GM19395 (cell line): ENCODE results near the gene ADGRL1.
"Not testable (repeated sequence)": the region's sequence is repeated elsewhere in the genome, so short reads cannot be mapped to it uniquely, and the experiment has no call there.

Source experiments
- ATAC-seq: cut with Tn5 transposase; IDR thresholded peaks from one replicate; pipeline ENCODE4 v1.9.1; 2021; ENCODE audit warnings: mild to moderate bottlenecking, moderate library complexity; ENCODE audit not compliant: unreplicated experiment

Gene ADGRL1

GRCh38 chr19:14164724-14165493 lies 41.1 kb downstream of the ADGRL1 start:
- ATAC-seq = no peak

DNA sequence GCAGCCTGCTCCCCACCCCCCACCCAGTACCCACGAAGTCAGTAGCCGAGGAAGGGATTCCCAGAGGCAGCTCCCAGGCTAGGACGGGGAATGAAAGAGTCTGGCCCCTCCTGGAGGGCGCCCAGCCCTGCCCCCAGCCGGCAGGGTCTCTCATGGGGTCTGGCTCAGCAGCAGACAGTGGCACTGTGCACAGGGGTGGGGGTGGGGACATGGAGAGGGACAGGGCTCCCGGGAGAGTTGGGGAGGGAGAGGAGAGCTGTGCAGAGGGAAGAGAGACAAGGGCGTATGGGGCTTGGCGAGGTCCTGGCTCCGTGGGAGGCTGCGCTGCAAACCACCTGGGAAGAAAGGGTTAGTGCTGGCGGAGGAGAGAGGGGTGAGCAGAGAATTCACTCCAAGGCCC lies 41.9 kb downstream of the ADGRL1 start:
- no peak for ATAC-seq

GRCh38 chr19:14162871-14163297 lies 43.1 kb downstream of the ADGRL1 start:
- ATAC-seq = no peak

GRCh38 chr19:14161305-14161704 lies 44.7 kb downstream of the ADGRL1 start:
- ATAC-seq = no peak

- no peak for ATAC-seq
Measured at GRCh38 chr19:14160017-14160703, 45.8 kb downstream of the ADGRL1 start.

DNA sequence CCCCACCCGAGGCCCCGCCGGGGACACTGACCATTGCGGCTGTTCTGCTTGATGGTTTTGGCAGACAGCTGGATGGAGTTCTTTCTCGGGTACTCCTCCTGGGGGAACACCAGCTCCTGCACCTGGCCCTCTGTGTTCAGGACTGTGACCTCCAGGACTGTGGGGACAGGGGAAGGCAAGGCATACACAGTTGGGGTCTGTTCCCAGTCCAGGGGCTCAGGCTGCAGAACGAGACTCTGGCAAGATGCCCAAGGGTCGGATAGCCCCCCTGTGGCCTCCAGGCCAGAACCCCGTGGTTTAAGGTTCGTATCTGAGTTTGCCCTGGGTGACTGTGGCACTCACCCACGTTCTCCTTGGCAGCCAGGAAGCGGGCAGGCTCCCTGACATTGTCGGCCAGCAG lies 46.9 kb downstream of the ADGRL1 start:
- no peak for ATAC-seq

DNA sequence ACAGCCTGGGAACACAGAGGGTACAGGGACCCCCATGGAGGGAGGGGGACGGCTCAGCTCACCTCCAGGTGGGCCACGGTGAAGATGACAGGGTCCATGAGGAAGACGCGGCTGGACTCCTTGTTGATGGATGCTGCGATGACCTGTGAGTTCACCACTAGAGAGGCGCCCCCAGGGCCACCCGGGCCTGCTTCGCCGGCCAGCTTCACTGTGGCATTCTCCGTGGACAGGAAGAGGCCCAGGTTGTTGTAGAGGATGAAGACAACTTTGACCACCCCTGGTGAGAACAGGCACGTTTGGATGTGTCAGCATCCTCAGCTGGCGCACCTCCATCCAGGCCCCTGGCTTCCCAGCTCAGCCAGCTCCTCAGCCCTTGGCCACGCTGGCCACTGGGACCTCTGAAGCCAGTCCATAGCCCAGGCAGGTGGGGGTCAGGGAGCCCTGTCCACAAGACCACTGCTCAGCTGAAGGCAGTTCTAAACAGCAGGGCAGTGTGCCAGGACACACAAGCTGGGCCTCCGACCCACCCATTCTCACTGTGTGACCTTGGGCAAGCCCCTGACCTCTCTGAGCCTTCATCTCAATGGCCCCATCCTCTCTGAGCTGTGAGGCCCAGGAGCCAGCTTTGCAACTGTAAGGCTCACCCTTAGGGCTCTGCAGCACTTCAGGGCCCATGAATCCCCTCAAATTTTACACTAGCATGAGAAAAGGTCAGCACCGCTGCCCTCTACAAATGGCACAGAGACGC lies 47.5 kb downstream of the ADGRL1 start:
- no peak for ATAC-seq

DNA sequence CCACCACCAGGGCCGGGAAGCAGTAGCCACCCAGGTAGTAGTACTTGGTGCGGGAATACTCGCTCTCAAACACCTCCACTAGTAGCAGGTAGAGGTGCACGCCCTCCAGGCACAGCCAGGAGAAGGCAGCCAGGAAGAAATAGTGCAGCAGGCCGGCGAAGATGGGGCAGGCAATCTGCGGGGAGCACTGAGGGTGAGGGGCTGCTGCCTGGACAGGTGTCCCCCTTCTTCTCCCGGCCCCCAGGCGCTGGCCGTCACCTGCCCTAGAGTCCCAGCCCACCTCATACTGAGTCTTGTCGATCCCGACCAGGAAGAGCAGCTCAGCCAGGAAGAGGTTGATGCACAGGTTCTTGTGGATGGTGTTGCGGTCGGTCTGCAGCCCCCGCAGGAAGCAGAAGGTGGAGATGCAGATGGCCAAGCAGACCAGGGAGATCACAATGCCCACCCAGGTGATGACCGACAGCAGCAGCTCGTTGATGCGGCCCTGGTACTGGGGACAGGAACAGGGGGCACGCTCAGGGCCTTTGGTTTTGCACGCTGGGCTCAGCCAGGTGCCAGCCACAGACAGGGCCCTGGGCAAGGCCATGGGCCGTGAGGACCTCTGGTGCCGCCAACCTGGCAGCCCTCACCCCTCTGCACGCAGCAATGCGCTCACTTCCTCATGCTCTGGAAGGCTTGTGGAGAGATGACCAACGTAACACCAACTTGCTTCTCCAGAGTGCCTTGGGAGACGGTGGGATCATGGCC lies 48.8 kb downstream of the ADGRL1 start:
- ATAC-seq = no peak

GRCh38 chr19:14156122-14156521 lies 49.8 kb downstream of the ADGRL1 start:
- no peak for ATAC-seq

- no peak for ATAC-seq
Measured at GRCh38 chr19:14155371-14155770, 50.6 kb downstream of the ADGRL1 start.

DNA sequence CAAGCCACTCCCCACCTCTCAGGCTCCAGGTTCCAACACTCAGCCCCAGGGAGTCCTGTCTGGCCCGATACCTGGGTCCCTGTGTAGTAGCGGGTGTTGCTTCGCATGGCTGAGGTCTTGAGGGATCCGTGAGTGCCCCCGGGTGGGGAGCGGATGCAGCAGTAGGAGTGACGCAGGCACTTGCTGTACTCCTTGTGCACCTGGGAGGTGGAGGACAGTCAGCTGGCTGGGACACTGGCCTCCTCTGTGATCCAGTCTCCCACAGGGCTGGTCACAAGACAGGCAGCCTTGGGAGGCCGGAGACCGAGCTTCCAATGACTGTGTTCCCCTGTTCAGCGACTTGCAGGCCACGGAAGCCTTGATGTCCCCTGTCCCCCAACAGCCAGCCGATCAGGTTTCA lies 53.3 kb downstream of the ADGRL1 start:
- ATAC-seq = no peak

DNA sequence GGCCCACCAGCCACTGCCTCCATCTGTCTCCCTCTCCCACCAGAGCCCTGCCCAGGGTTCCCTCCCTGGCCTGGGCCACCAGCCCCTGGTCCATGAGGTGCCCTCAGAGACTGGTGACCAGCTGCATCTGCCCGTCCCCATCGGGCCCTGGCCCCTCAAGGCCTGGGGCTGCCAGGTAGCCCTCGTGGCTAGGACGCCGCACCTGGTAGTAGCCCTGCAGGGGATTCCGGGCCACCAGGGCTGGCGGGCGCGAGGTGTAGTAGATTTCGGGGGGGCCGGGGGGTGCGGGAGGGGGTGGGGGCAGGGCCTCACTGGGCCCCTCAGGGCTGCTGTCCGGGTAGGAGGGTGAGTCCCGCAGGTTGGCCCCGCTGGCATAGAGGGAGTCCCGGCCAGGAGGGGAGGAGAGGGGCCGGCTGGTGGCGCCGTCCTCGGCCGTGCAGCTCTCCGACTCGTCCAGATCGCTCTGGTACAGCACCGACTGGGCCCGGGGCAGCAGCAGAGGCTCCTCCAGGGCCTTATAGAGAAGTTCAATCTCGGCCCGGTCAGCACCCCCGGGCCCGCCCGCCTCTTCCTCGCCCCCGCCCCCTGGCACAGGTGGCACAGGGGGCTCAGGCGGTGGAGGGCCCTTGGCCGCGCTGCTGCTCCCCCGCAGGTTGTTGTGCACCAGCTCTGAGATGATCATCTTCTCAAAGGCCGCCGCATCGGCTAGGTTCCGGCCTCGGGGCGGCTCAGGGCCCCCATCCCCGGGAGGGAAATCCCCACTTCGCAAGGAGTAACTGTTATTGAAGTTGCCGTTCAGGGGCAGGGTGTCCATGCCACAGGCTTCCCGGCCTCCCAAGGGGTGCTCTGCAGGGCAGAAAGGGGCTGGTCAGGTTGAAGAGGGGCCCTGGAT lies 55.0 kb downstream of the ADGRL1 start:
- no peak for ATAC-seq

DNA sequence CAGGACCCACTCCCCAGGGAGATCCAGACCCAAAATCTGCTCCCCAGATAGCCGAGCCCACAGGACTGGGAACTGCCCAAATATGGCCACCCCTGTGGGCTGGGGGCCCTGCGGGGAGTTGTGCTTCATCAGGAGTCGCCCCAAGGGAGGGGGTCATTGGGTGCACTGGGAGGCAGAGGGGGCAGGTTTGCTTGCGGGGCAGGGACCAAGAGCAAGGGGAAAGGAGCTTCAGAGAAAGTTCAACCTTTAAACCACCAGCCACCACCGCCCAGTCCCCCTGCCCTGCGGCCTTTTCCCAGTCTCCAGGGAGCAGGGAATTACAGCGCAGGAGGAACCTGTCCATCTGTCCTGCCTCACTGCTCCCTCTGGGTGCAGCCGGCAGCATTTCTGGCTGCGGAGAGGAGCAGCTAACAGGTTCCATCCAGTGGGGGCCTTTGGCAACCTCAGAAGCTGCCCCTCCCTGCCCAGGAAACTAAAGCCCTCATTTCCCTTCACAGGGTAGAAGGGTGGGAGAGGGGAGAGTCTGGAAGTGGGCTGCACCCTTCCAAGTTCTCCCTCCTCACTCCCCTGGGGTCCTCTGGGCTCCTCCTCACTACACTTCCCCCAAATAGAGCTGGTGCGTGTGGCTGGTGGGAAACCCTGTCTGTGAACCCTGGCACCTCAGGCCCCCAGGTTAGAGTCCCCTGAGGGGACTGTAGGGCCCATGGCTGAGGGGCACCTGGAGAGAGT lies 55.8 kb downstream of the ADGRL1 start:
- no peak for ATAC-seq

- ATAC-seq = no peak
Measured at GRCh38 chr19:14149509-14149994, 56.4 kb downstream of the ADGRL1 start.

DNA sequence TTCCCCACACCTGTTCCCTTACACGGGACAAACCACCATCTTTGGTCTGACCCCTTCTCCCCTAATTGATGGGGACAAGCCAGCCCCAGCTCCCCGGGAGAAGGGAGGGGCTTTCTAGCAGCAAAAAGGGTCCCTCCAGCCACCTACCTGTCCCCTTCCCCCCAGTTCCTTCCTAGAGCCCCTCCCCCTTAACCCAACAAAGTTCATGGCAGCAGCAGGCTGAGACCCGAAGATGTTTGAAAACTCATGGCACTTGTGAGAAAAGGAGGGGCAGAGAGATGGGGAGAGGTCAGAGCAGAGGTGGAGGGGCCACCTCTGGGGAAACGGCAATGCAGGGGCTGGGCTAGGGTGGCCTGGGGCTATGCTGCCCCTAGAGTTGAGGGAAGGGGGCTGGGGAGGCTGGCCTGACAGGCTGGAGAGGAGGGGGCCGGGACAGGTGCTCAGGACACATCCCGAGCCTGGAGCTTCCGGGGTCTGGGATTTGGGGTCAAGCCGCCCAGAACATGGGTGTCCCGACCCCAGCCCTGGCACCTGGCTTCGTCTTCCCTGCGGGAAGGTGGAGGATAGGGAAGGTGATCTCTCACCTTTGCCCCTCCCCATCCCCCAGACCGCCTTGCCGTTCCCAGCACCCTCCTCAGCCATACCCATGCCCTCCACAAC lies 57.1 kb downstream of the ADGRL1 start:
- no peak for ATAC-seq

DNA sequence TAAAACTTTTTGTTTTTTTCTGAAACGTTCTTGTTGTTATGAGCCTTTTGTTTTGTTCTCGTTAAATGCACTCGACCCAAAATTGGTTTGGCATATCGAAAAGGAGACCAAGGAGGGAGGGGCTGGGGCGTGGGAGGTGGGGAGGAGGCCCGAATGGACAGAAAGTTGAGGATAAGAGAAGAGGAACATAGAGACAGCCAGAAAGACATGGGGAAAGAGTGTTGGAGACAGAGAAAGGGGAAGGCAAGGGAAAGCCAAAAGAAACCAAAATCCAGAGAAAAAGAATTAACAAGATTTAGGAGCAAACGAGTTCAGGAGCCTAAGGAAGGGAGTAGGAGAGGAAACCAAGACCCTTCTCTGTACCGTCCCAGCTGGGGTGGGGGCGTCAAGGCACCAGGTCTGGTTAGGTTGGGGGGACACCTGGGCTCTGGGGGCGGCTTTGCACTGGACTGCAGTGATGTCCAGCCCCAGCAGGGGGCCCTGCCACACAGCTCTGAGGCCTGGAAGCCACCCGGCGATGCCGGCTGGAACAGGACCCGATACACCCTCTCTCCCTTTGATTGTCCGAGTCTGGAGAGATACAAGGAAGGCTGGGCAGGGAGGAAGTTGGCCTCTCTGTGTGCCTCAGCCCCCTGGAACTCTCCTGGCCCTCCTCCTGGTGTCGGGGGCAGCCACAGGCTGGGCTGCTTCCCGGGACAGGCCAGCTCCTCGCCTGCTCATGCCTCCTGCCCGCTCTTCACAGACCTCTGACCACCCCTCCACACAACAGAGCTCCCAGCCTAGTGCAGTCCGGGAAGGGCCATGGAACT lies 58.0 kb downstream of the ADGRL1 start:
- ATAC-seq = no peak

- no peak for ATAC-seq
Measured at GRCh38 chr19:14146789-14147216, 59.2 kb downstream of the ADGRL1 start.

GRCh38 chr19:14146169-14146568 lies 59.8 kb downstream of the ADGRL1 start:
- not testable (repeated sequence) for ATAC-seq
